22Rv1 (cell line): ENCODE data around the gene HLA-F.

Source experiments
- CTCF ChIP-seq: fragments of 450-650 bp; IDR thresholded peaks from 2 replicates; pipeline ENCODE4 v1.5.1; 2017; ENCODE audit warnings: mild to moderate bottlenecking
- ZFX ChIP-seq: fragments of 450-650 bp; IDR thresholded peaks from 2 replicates; pipeline ENCODE4 v1.6.1; 2017; ENCODE audit warnings: antibody characterized with exemption, borderline replicate concordance

GRCh38 chr6:29749308-29749662 is 26.1 kb downstream of the HLA-F start:
- TF ChIP-seq CTCF, result no peak
- TF ChIP-seq ZFX, result no peak
